GM12864 (cell line): ENCODE data around the gene NSMCE4A.
"Not testable (repeated sequence)": the region's sequence is repeated elsewhere in the genome, so short reads cannot be mapped to it uniquely, and the experiment has no call there.

ENCODE experiments used
- DNase-seq: peaks from one replicate; pipeline ENCODE4 v3.0.0-alpha.2; 2011; ENCODE audit warnings: low read depth
- H3K4me3 ChIP-seq: 2 replicates; pipeline ENCODE4 v1.5.1; 2011; ENCODE audit warnings: mild to moderate bottlenecking, low read depth, low read length, control low read depth
- CTCF ChIP-seq: IDR thresholded peaks from 2 replicates; pipeline ENCODE4 v1.5.1; 2011; ENCODE audit warnings: low read depth, mild to moderate bottlenecking, moderate library complexity, low read length, control low read depth, inconsistent platforms; ENCODE audit errors: missing control alignments

Gene NSMCE4A

GRCh38 chr10:122007415-122007814 is 32.4 kb upstream of the NSMCE4A start:
- TF ChIP-seq CTCF = no peak
- no peak for DNase-seq

GRCh38 chr10:122001698-122002097 is 26.7 kb upstream of the NSMCE4A start:
- no peak for DNase-seq
- H3K4me3 ChIP-seq = no peak overlapping the region
- TF ChIP-seq CTCF = no peak

More at GRCh38 chr10:122007415-122007814, 32.4 kb upstream of the NSMCE4A start:
- H3K4me3 ChIP-seq = no peak overlapping the region

GRCh38 chr10:121999301-121999700 is 24.3 kb upstream of the NSMCE4A start:
- no peak for TF ChIP-seq CTCF
- H3K4me3 ChIP-seq = no peak overlapping the region
- DNase-seq = no peak

GRCh38 chr10:121998462-121998861 is 23.4 kb upstream of the NSMCE4A start:
- no peak for TF ChIP-seq CTCF
- no peak overlapping the region for H3K4me3 ChIP-seq
- DNase-seq = no peak

GRCh38 chr10:121994429-121994941 is 19.5 kb upstream of the NSMCE4A start:
- DNase-seq = no peak
- H3K4me3 ChIP-seq = no peak overlapping the region
- no peak for TF ChIP-seq CTCF

- not testable (repeated sequence) for DNase-seq
Observed at GRCh38 chr10:121991727-121992126, 16.7 kb upstream of the NSMCE4A start.

GRCh38 chr10:121990015-121990677 is 15.1 kb upstream of the NSMCE4A start:
- no peak overlapping the region for H3K4me3 ChIP-seq
- no peak for TF ChIP-seq CTCF
- DNase-seq = no peak

More at GRCh38 chr10:121991727-121992126, 16.7 kb upstream of the NSMCE4A start:
- H3K4me3 ChIP-seq = not testable (repeated sequence)
